Spleen (tissue), 7 donors: ENCODE measurements around the gene CNOT3.

Experiments used
- CTCF ChIP-seq, 11 experiments: fragments of 200-600 bp in 7 of 11; fragments of 450-650 bp in 4 of 11; sonication (generic) in 4 of 11; IDR thresholded peaks in 8 of 11; conservative IDR thresholded peaks in 3 of 11; 1 replicate in 7 of 11; 2 replicates in 4 of 11; pipeline versions ENCODE4 v1.4.0 to v1.8.0; 2016 to 2021; ENCODE audit warnings: antibody characterized with exemption in 11 of 11, inconsistent platforms in 4 of 11, mild to moderate bottlenecking in 1 of 11
- POLR2AphosphoS5 ChIP-seq, 3 donors: sonication (generic); formaldehyde crosslinking; IDR thresholded peaks; one replicate each; pipeline ENCODE4 v1.5.1; 2017; ENCODE audit warnings: antibody characterized with exemption in 3 of 3
- donor health status: DM: no; HTN: no; CAD: no; lungs with moderate emphysema.
- donor health status: DM: no; HTN: no; CAD: no.
- donor health status: DM: no; HTN: no; CAD: no.

GRCh38 chr19:54179262-54179852 is 41.8 kb downstream of the CNOT3 start:
- no peak for TF ChIP-seq POLR2AphosphoS5 (IDR thresholded peaks at IDR 0.05)
- TF ChIP-seq CTCF (IDR thresholded peaks at IDR 0.05 in 8 of 11, conservative IDR thresholded peaks at IDR 0.05 in 3 of 11) = no peak
